MM.1S (cell line): ENCODE measurements around the gene ARHGEF1.

Source experiments
- DNase-seq: peaks from one replicate; pipeline ENCODE4 v3.0.0-alpha.2; 2015
- H2AFZ ChIP-seq: fragments of 300-600 bp; sonication (generic); 2 replicates; pipeline ENCODE4 v1.6.0; 2016; ENCODE audit warnings: antibody characterized with exemption, low read length
- H3F3A ChIP-seq: fragments of 300-600 bp; sonication (generic); 2 replicates; pipeline ENCODE4 v1.6.1; 2016; ENCODE audit warnings: mild to moderate bottlenecking, antibody characterized with exemption, low read length, moderate library complexity, mixed read lengths; ENCODE audit not compliant: insufficient read depth
- H3K27ac ChIP-seq: fragments of 300-600 bp; sonication (generic); 2 replicates; pipeline ENCODE4 v1.5.1; 2016; ENCODE audit warnings: mild to moderate bottlenecking, low read length
- H3K27me3 ChIP-seq: fragments of 300-600 bp; sonication (generic); replicated peaks from 2 replicates; pipeline ENCODE4 v1.6.0; 2016; ENCODE audit warnings: low read length; ENCODE audit not compliant: insufficient read depth
- H3K36me3 ChIP-seq: fragments of 300-600 bp; sonication (generic); replicated peaks from 2 replicates; pipeline ENCODE4 v1.6.1; 2016; ENCODE audit warnings: mild to moderate bottlenecking, low read length, mixed read lengths; ENCODE audit not compliant: insufficient read depth
- H3K4me1 ChIP-seq: fragments of 300-600 bp; sonication (generic); 2 replicates; pipeline ENCODE4 v1.6.1; 2016; ENCODE audit warnings: low read length, mixed read lengths
- H3K4me2 ChIP-seq: fragments of 300-600 bp; sonication (generic); 2 replicates; pipeline ENCODE4 v1.6.0; 2016; ENCODE audit warnings: low read depth, low read length
- H3K4me3 ChIP-seq: fragments of 300-600 bp; sonication (generic); 2 replicates; pipeline ENCODE4 v1.5.1; 2016; ENCODE audit warnings: low read length, mixed read lengths
- H3K79me2 ChIP-seq: fragments of 300-600 bp; sonication (generic); 2 replicates; pipeline ENCODE4 v1.6.1; 2016; ENCODE audit warnings: mixed run types, low read length, mixed read lengths
- H3K9ac ChIP-seq: fragments of 300-600 bp; sonication (generic); 2 replicates; pipeline ENCODE4 v1.6.1; 2016; ENCODE audit warnings: low read length, mixed read lengths
- H3K9me2 ChIP-seq: fragments of 300-600 bp; sonication (generic); replicated peaks from 2 replicates; pipeline ENCODE4 v1.6.1; 2016; ENCODE audit warnings: mild to moderate bottlenecking, low read length, mixed read lengths; ENCODE audit not compliant: insufficient read depth
- H3K9me3 ChIP-seq: fragments of 300-600 bp; sonication (generic); replicated peaks from 2 replicates; pipeline ENCODE4 v1.6.1; 2016; ENCODE audit warnings: mild to moderate bottlenecking, low read length, mixed read lengths; ENCODE audit not compliant: insufficient read depth
- H4K20me1 ChIP-seq: fragments of 300-600 bp; sonication (generic); 2 replicates; pipeline ENCODE4 v1.6.1; 2016; ENCODE audit warnings: mild to moderate bottlenecking, low read length, moderate library complexity, mixed read lengths; ENCODE audit not compliant: insufficient read depth
- CTCF ChIP-seq: fragments of 300-600 bp; sonication (generic); IDR thresholded peaks from 2 replicates; pipeline ENCODE4 v1.5.1; 2016; ENCODE audit warnings: antibody characterized with exemption, low read length, mixed read lengths
- EZH2 ChIP-seq: fragments of 300-600 bp; sonication (generic); optimal IDR thresholded peaks from 2 replicates; pipeline ENCODE3; 2017; ENCODE audit warnings: low read depth, mild to moderate bottlenecking, antibody characterized with exemption, low read length, mixed read lengths
- EZH2phosphoT487 ChIP-seq: fragments of 300-600 bp; sonication (generic); IDR thresholded peaks from 2 replicates; pipeline ENCODE4 v1.6.1; 2018; ENCODE audit warnings: antibody characterized with exemption, low read length

Gene ARHGEF1

GRCh38 chr19:41909706-41910105 lies 26.7 kb downstream of the ARHGEF1 start:
- peaks cover 40% of the 10 kb centered on the region for H3K27me3 ChIP-seq
- H3K4me3 ChIP-seq, result no peak overlapping the region
- no peak for TF ChIP-seq EZH2phosphoT487
- TF ChIP-seq EZH2, result no peak
- TF ChIP-seq CTCF, result no peak
- DNase-seq, result no peak
- H3K9ac ChIP-seq, result no peak overlapping the region
- no peaks in the 10 kb centered on the region for H3K36me3 ChIP-seq
- H3F3A ChIP-seq, result no peaks in the 10 kb centered on the region
- no peaks in the 10 kb centered on the region for H3K9me3 ChIP-seq
- H4K20me1 ChIP-seq, result no peaks in the 10 kb centered on the region
- no peak overlapping the region for H2AFZ ChIP-seq
- no peak overlapping the region for H3K27ac ChIP-seq
- no peaks in the 10 kb centered on the region for H3K4me1 ChIP-seq
- H3K4me2 ChIP-seq, result no peak overlapping the region
- no peaks in the 10 kb centered on the region for H3K79me2 ChIP-seq
- no peaks in the 10 kb centered on the region for H3K9me2 ChIP-seq

- H3K9me2 ChIP-seq, result no peaks in the 10 kb centered on the region
- H3K4me1 ChIP-seq, result no peaks in the 10 kb centered on the region
- no peak overlapping the region for H3K27ac ChIP-seq
- TF ChIP-seq CTCF (no peak), EZH2 (no peak), EZH2phosphoT487 (no peak)
- no peaks in the 10 kb centered on the region for H3K36me3 ChIP-seq
- H3K79me2 ChIP-seq, result no peaks in the 10 kb centered on the region
- H3K27me3 ChIP-seq, result peaks cover 45% of the 10 kb centered on the region
- no peaks in the 10 kb centered on the region for H4K20me1 ChIP-seq
- no peak overlapping the region for H3K4me3 ChIP-seq
- H2AFZ ChIP-seq, result no peak overlapping the region
- H3K9me3 ChIP-seq, result no peaks in the 10 kb centered on the region
- H3F3A ChIP-seq, result no peaks in the 10 kb centered on the region
- no peak overlapping the region for H3K9ac ChIP-seq
- DNase-seq, result no peak
- H3K4me2 ChIP-seq, result no peak overlapping the region
Measured at GRCh38 chr19:41910240-41910991, 27.4 kb downstream of the ARHGEF1 start.

- H3K9me2 ChIP-seq, result no peaks in the 10 kb centered on the region
- H4K20me1 ChIP-seq, result no peaks in the 10 kb centered on the region
- H3K4me2 ChIP-seq, result no peak overlapping the region
- no peaks in the 10 kb centered on the region for H3K9me3 ChIP-seq
- no peaks in the 10 kb centered on the region for H3K4me1 ChIP-seq
- TF ChIP-seq EZH2 (no peak), CTCF (no peak), EZH2phosphoT487 (no peak)
- H3K27me3 ChIP-seq, result peaks cover 53% of the 10 kb centered on the region
- no peak overlapping the region for H2AFZ ChIP-seq
- no peaks in the 10 kb centered on the region for H3F3A ChIP-seq
- no peak overlapping the region for H3K4me3 ChIP-seq
- H3K79me2 ChIP-seq, result no peaks in the 10 kb centered on the region
- no peaks in the 10 kb centered on the region for H3K36me3 ChIP-seq
- H3K9ac ChIP-seq, result no peak overlapping the region
- DNase-seq, result no peak
- no peak overlapping the region for H3K27ac ChIP-seq
Measured at GRCh38 chr19:41910992-41911888, 28.3 kb downstream of the ARHGEF1 start.
